DMS 273 treated with DMSO at 0.1 percent for 48 hours (cell line): ENCODE measurements around the gene CERS2.

ENCODE experiments used
- DNase-seq: peaks from one replicate; lab custom pipeline; 2025; lab: John Stamatoyannopoulos, UW

The CERS2 gene, protein sequence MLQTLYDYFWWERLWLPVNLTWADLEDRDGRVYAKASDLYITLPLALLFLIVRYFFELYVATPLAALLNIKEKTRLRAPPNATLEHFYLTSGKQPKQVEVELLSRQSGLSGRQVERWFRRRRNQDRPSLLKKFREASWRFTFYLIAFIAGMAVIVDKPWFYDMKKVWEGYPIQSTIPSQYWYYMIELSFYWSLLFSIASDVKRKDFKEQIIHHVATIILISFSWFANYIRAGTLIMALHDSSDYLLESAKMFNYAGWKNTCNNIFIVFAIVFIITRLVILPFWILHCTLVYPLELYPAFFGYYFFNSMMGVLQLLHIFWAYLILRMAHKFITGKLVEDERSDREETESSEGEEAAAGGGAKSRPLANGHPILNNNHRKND

DNA sequence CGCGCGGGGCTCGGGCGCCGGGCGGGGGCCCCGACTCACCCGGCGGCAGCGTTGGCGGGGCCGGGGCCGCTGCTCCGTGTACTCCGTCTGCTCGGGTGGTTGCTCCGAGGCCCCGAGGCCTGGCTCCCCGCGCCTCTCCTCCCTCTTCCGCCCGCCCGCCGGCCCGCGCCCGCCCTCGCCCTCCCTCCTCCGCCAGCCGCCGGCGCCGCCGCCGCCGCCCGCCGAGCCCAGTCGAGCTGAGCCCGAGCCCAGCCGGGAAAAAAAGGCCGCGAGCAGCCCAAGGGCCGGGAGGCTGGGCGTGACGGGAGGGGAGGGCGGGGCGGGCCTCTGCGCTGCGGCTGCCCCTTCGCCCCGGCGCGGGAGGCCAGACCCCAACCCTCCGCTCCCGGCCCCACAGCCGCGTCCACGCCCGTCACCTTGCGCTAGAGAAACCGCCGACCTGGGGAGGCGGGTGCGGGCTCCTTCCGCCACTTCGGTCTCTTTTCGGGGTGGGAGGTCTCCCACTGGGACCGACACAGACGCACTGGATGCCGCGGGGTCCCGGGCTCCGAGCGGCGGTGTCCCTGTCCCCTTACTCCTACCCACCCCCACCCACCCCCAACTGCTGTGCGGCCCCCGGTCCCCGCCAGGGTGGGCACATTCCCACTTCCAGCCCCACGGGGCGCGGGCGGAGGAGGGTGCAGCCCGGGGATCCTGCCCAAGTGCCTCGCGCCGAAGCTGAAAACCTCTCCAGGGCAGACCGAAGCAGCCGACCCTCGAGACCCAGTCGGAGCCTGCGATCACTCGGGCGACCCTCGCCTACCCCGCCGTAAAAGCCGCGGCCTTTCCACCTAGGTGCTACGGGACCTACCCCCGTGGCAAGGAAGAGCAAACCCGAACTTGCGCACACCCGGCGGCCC, at the start of gene CERS2:
TSS of gene CERS2 (minus strand) at position 256 of the 899 bp plus-strand sequence. CDS start 5,745 bp downstream, outside the sequence.
- peak; percentile 97 for DNase-seq

DNA sequence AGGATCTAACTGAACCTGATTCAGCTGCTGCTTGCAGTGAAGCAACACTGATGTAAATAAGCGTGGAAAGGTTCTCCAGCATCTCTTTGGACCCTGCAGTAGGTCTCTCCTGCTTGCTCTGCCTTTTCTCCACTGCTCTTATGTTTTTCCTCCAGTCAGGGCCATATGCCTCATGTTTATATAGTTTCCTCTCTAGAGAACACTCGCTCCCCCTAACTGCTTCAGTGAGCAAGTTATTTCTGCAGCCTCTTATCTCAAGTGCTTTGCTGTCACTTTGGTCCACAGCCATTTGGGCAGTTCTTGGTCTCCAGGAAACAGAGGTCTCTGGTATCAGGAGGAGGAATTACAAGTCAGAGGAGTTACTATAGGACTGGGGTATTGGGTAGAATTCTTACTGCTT, 38.9 kb upstream of the CERS2 start:
- peak; percentile 100 for DNase-seq

DNA sequence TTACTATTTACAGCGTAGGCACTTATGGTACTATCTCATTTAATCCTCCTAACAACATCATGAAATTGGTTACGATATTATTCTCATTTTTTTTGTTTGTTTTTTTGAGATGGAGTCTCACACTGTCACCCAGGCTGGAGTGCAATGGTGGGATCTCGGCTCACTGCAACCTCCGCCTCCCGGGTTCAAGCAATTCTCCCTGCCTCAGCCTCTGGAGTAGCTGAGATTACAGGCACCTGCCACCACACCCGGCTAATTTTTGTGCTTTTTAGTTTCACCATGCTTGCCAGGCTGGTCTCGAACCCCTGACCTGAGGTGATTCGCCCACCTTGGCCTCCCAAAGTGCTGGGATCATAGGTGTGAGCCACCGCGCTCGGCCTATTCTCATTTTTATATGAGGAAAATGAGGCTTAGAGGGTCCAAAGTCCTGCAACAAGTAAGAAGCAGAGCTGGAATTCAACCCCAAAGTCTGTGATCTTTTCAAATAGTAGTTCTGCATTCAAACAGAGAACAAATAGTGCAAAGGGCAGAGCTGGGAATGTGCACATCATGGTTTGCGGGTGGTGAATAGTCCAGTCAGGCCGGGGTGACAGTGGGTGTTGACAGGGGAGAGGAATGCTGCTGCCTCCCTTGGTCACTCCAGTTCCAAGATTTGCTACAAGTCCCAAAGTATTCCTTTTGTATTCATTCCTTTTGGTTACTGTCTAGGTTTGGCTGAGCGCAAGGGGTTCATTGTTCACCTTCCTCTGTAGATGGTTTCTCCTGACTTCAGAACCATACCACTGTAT, 38.2 kb upstream of the CERS2 start:
- DNase-seq = no peak

- DNase-seq = no peak
Measured at GRCh38 chr1:151011154-151011850, 36.7 kb upstream of the CERS2 start.

GRCh38 chr1:151010346-151010726, 35.7 kb upstream of the CERS2 start:
- no peak for DNase-seq

DNA sequence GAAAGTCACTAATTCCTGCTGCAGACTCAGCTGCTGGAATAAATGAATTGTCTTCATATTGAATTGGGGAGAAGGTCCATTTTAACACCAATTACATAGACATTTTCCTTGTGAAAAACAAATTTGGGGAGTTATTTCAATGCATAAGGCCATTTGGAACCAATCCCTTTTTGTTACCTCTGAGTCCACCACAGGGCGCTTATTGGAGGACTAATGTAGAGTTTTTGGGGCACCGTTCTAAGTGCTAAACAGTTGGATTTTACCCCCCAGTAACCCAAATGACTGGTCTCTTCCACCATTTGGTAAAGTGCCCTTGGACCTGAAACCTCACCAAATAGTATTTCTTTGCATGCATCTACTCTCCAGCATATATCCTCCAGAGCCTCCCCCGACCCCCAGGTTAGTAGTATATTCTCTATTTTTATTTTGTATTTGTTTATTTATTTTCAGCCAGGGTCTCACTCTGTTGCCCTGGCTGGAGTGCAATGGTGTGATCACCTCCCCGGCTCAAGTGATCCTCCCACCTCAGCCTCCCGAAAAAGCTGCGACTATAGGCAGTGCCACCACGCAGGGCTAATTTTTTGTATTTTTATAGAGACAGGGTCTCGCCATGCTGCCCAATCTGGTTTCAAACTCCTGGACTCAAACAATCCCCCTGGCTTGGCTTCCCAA, 35.2 kb upstream of the CERS2 start:
- DNase-seq = no peak

- no peak for DNase-seq
Measured at GRCh38 chr1:151009206-151009587, 34.6 kb upstream of the CERS2 start.

DNA sequence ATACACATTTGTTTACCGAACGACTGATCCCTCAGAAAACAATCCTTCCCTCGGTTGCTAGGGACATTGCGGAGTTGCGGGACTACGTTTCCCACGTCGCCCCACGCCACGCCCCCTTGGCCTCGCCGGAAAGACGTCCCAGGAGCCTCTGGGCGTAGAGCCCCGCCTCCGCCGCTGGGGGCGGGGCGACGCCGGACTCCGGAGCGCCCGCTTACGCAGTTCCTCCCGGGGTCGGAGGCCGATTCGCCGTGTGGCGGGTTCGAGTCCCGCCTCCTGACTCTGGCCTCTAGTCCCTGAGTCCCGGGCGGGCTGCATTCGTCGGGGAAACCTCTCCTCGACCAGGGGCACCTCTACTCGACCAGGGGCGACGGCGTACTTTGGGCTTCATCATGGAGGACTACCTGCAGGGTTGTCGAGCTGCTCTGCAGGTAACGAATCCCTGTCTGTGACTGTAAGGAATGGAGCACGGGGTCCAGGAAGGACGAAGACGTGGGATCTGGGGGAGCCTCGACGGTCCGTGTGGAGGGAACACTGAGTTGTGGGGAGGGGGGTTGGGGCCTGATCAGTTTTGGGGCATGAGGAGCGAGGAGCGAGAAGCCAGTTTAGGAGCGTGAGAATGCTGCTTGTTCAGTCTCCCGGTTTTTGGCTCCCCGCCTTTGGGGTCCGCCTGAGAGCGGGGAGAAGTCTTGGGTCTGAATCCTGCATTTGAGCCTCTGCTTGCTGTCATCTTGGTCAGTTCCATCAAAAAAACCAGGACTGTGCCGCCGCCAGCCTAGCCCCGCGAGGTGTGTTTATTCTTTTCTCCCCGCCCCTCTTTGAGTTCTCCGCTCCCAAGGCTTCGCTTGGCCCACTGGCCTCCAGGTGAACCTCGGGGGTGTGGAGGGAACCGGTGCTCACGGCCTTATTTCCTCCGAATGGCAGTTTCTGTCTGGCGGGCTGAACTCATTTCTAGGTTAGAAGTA, 33.9 kb upstream of the CERS2 start, which contains the start of gene PRUNE1:
TSS of gene PRUNE1 (plus strand) at position 206 of the 962 bp plus-strand sequence. CDS start at position 390, 184 bp downstream.
- peak; percentile 100 for DNase-seq

DNA sequence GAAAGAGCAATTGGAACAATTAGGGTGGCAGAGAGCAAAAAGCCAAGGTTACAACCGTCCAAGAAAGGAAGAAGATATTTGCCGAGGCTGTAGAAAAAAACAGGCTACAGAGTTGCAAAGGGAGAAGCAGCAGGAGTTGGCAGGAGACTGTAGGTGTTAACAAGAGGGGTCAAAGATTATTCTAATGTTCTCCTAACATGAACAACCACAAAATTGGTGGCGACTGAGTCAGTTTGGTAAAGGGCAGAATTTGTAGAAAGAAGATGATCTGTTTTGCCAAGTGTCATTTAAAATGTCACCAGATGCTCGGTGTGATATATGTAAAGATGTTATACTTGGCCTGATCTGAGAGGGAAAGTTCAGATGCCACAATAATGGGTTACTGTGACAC, 33.2 kb upstream of the CERS2 start:
- DNase-seq = no peak

DNA sequence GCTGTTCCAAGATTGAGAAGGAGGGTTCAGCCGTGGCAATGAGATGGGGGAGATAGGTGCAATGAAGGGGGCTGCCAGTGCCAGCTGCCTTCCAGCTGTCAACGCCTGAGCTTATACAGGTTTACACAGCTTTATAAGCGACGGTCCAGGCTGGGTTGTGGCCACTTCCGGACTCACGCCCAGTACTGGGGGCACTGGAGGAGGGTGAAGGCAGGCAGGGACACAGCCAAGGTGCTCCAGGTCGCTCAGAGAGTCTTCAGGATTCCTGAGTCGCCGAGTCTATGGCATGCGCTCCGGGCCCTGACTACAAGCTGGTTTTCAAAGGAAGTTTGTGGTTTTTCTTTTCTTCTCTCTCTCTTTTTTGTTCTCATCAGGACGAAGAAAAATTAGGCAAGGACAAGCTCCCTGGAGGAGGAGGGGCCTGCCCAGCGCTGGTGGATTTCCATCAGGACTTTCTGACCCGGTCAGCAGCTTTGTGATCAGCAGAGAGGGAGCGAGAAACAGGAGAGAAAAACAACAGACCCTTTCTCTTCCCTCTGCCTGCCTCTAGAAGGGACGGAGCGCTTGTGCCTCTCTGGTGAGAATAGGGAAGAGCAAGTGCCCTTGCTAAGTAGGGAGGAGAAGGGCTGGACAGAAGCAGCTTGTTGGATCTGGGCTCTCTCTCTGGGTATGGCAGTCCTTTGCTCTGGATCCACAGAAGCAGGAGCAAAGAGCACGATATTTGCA, 31.9 kb upstream of the CERS2 start, which contains the start of gene MINDY1:
TSS of gene MINDY1 (minus strand) at position 576 of the 726 bp plus-strand sequence. CDS start 4,285 bp downstream, outside the sequence.
- peak; percentile 100 for DNase-seq

DNA sequence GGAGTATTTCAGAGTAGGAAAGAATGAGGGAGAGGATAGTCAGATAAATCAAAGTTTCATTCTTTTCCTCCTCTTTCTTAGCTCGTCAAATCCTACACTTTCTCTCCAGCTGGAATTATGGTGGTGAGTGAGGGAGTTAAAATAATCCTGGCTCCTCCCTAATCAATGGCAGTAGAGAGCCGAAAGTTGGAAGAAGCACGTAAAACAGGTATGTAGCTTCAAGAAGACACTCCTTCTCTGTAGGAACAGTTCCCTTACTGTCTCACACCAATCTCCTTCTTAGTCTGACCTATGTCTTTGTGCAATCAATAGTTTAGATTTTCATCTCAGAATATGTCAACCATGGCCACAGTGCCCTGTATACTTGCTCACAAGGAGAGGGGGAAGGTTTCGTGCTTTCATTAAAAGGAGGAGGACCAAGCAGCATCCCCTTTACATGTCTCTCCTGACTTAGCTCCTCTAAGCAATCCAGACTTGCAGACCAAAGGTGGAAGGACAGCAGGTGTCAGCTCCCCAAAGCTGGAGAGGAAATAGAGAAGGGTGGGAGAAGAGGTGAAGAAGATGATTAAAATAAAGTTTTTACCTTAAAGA, 31.2 kb upstream of the CERS2 start:
- no peak for DNase-seq

DNA sequence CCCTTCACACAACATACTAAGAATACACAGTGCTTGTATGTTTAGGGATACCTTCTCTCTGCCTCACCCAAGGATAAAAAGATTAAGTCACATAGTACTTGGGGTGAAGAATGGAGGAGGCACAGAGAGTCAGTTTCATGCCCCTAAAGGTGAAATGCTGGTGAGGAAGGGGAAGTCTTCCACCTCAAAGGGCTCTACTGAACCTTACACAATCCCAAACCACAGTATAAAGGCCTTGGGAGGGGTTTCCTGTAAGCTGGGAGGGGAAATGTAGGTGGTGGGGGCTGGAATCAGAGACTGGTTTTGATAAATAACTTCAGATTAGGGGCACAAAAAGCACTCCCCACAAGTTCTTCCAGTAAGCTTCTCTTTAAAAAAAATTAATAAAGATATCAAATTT, 28.5 kb upstream of the CERS2 start:
- DNase-seq = no peak

DNA sequence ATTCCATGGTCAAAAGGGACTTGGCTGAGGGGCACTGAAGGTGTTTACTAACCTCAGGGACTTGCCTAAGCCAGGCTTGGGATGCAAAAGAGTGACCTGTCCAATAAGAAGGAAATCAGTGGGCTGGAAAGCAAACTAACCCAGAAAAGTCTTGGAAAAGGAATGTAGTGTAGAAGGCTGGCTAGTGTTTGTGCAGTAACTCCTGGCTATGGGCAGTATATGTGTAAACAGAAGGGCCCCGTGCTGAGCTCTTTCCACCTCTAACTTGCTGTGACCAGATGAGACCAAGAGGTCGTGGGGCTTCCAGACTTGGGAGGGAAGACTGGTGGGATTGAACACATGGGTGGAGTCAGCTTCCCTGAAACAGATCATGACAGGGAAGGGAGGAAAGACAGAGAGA, 28.0 kb upstream of the CERS2 start:
- no peak for DNase-seq

DNA sequence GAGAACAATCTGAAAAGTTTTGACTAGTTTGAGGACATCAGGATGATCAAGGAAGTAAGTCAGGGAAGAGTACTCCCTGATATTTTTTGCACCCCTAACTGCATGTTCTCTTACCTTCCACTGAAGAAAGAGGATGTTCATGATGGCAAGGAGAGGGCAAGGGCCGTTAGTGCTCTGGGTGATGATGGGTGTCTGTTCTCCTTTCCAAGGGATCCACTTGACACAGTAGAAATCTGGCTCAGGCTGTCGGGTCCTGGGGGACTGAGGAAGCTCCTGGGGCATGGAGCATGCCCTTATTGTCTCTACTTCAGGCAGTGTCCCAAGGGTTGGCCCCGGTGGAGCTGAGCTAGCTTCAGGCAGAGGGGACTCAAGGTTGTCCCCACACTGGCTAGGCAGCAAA, 27.4 kb upstream of the CERS2 start:
- no peak for DNase-seq

DNA sequence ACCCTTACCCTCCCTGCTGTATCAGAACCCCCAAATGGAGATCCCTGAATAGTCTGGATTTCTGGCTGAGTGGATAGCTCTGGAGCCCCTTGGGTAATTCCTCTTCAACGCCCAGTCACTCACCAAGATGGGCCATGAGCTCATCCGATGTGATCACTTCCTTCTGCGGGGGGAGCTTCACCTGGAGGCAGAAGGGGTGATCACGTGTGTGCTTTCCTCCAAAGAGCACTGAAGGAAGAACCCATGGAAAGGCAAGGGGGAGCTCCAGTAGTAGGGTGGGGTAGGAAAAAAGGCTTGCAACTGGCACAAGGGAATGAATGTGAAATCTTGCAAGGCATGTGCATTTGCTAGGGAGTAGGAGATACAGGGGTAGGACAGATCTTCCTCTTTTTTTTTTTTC, 27.0 kb upstream of the CERS2 start:
- no peak for DNase-seq

- no peak for DNase-seq
Measured at GRCh38 chr1:151000408-151000807, 25.8 kb upstream of the CERS2 start.

GRCh38 chr1:150999926-151000325, 25.3 kb upstream of the CERS2 start:
- DNase-seq = no peak

DNA sequence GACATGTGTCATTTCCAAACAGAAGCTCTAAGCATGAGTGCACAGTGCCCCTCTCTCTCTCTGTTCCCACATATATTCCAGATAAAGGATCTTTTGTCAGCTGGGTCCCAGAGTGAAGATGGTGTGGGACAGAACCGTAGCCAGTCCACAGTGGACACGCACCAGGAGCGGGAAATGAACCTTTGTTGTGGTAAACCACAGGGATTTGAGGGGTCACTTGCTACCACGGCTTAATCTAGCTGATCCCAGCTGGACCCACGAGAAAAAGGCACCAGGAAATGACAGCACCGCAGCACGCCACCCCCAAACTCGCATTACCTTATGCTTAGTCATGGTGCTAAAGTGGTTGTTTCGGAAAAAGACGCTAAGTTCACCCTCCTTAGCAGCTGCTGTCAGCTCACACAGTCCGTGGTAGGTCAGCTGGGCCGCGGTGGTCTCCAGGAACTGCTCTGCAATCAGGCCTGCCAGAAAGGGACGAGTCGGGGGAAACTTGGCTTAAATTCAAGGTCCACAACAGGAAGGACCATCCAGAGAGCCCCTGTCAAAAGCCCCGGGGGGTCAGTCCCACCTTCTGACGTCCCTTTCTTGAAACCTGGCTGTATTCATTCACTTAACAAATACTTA, 24.5 kb upstream of the CERS2 start:
- no peak for DNase-seq
